Astrocyte of the cerebellum (primary cell): Measurements from ENCODE around the gene UBE2D1.

Experiments
- DNase-seq: peaks from one replicate; pipeline ENCODE4 v3.0.0-alpha.2; 2011; ENCODE audit warnings: low read depth
- H3K4me3 ChIP-seq: 2 replicates; pipeline ENCODE4 v1.5.1; 2011; ENCODE audit warnings: mild to moderate bottlenecking, low read depth, low read length, moderate library complexity
- in situ Hi-C: cut with HindIII; loops from 2 replicates; pipeline ENCODE4 v1.10.0; 2017; ENCODE audit warnings: low sequenced_read_pairs
- TF ChIP-seq, protein P1 (sequence below): IDR thresholded peaks from 2 replicates; pipeline ENCODE4 v1.5.1; 2012; ENCODE audit warnings: low read length, low read depth, moderate library complexity, mild to moderate bottlenecking; ENCODE audit errors: missing control alignments

Gene UBE2D1

DNA sequence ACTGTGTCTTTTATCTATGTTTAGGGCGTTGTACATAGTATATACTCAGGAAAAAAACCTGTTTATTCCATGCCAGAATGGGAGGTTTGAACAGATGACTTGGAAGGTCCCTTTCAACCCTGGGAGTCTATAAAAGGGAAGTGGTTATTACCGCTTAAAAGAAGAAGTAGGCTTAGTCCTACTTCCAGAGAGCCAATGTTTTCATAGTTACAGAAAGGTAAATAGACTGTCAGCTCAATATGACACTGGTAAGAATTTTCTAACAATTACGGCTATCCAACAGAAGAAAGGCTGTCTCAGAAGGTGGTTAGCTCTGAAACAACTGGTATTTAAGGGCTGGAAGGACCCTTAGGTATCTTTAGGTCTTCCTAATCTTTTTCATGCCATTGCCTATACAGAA lies 49.3 kb downstream of the UBE2D1 start:
- in situ Hi-C loops: no loop called here
- DNase-seq: no peak
- H3K4me3 ChIP-seq: peak overlapping the region; percentile 92
- TF ChIP-seq, protein P1, sequence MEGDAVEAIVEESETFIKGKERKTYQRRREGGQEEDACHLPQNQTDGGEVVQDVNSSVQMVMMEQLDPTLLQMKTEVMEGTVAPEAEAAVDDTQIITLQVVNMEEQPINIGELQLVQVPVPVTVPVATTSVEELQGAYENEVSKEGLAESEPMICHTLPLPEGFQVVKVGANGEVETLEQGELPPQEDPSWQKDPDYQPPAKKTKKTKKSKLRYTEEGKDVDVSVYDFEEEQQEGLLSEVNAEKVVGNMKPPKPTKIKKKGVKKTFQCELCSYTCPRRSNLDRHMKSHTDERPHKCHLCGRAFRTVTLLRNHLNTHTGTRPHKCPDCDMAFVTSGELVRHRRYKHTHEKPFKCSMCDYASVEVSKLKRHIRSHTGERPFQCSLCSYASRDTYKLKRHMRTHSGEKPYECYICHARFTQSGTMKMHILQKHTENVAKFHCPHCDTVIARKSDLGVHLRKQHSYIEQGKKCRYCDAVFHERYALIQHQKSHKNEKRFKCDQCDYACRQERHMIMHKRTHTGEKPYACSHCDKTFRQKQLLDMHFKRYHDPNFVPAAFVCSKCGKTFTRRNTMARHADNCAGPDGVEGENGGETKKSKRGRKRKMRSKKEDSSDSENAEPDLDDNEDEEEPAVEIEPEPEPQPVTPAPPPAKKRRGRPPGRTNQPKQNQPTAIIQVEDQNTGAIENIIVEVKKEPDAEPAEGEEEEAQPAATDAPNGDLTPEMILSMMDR: no peak

DNA sequence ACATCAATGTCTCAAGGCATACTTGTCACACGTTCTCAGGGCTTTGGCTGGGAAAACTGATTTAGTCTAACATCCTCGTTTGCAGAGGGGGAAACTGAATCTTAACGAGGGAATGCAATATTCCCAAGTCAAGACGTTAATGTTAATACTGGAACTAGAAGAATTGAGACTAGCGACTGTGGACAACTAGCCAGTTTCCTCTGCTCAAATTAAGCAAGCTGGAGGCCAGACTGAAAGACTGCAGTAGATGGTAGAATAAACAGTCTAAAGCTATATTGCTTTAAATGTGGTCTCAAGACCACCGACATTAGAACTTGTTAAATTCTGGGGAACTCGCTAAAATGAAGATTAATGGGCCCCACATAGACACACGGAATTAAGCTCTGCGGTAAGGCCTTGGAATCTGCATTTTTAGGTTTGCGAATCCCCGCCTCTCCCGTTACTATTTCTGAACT lies 49.8 kb downstream of the UBE2D1 start:
- peak overlapping the region; percentile 92 for H3K4me3 ChIP-seq
- TF ChIP-seq, protein P1: no peak
- DNase-seq: no peak
- in situ Hi-C loops: no loop called here

DNA sequence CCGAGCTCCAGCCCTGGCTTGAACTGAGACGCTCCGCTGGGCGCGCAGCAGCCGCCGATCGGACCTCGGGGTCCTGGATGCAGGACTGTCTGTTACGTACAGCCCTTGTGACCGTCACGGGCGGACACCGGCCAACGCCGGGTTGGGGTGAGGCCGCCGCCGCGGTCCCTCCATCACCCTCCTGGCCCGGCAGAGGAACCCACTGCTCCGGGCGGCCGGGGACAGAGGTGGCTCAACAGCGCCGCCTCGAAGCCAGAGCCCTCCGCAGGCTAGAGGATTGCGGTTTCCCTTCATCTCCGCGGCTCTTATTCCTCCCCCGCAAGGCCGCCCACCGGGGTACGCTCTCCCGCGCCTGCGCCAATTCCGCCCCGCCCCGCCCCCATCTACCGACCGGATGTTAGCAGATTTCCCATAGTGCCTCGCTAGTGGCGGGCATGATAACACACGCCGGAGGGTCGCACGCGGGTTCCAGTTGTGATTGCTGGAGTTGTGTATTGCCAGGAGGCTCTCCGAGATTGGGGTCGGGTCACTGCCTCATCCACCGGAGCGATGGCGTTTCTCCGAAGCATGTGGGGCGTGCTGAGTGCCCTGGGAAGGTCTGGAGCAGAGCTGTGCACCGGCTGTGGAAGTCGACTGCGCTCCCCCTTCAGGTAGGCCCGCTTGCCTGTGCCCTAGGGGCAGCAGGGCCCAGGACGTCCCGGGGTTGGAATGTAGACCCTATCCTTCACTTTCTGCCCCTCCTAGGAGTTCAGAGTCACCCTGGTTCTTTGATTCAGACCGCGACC lies 50.4 kb downstream of the UBE2D1 start, which contains the start of gene TFAM:
TFAM (plus strand) TSS at position 412 of the 785 bp plus-strand sequence; CDS start at position 550, 138 bp downstream.
- TF ChIP-seq, protein P1: peak; percentile 64
- in situ Hi-C loops: no loop called here
- peak; percentile 81 for DNase-seq
- peak within 1 kb of the TSS; percentile 92 for H3K4me3 ChIP-seq

DNA sequence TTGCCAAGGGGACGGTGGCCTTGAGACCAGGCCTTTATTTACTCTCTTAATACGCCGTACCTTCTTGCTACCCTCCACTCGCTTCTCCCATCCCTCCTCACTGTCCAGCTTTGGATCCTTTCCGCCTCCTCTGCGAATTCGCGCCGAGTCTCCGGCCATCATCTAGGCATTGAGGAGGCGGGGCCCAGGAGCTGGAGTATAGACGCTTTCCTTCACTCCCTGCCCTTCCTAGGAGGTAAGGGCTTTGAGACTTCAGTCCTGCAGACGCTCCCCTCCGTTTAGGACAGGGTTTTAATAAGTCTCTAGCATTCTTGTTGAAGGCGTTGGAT lies 50.9 kb downstream of the UBE2D1 start:
- in situ Hi-C loops: no loop called here
- peak overlapping the region; percentile 92 for H3K4me3 ChIP-seq
- TF ChIP-seq, protein P1: no peak
- DNase-seq: no peak

DNA sequence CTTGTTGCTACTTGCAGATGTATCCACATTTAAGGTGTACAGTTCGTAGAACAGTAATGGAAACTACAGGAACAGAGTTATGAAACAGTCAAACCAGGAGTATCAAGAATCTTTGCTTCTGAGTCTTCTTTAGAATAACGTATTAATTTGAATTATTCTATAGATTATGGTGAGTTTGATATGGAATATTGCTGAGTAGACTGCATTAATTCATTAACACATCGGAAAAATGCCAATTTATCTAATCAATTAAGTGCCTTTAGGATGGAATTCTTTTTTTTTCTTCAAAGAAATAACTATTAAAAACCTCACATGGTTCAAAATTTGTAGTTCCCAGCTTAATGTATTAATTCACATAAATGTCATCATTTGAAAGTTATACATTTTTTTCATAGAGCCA lies 54.2 kb downstream of the UBE2D1 start:
- in situ Hi-C loops: no loop called here
- TF ChIP-seq, protein P1: no peak
- no peak for DNase-seq
- H3K4me3 ChIP-seq: no peak overlapping the region

DNA sequence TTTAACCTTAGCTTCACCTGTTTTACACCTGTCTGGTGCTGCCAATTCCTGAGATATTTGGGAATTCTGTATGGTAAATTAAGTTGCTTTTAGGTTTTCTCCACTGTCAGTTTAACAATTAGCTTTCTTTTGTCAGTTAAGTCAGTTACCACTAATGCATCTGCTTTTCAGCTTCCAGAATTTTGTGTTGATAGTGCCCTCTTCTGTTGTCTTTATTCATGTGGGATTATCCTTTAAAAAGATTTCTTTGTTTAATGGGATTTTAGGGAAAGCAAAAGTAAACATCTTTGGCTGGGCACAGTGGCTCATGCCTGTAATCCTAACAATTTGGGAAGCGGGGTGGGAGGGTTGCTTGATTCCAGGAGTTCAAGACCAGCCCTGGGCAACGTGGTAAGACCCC lies 58.5 kb downstream of the UBE2D1 start:
- in situ Hi-C loops: no loop called here
- no peak for DNase-seq
- TF ChIP-seq, protein P1: no peak
- H3K4me3 ChIP-seq: no peak overlapping the region
